Ascending aorta (tissue), 2 donors: ENCODE results near the gene FBXO3. TPM values are rescaled to one million over a fixed set of nuclear protein-coding genes. Genes with fewer than 3 reads are reported as not detected.
A peak's percentile ranks its signal among the peaks of the same experiment; 100 is the strongest.

Experiments used
- DNase-seq, 2 donors: peaks; one replicate each; pipeline ENCODE4 v3.0.0-alpha.2; 2019; ENCODE audit warnings: low spot score in 2 of 2
- H3K27ac ChIP-seq, 2 donors: fragments of 200-600 bp; sonication (generic); one replicate each; pipeline ENCODE4 v1.5.1; 2016 to 2017; ENCODE audit warnings: mild to moderate bottlenecking in 1 of 2
- H3K27me3 ChIP-seq: fragments of 200-600 bp; sonication (generic); one replicate; pipeline ENCODE4 v1.5.1; 2017
- H3K36me3 ChIP-seq, 2 donors: fragments of 200-600 bp; sonication (generic); one replicate each; pipeline ENCODE4 v1.5.1; 2016
- H3K4me1 ChIP-seq, 2 donors: fragments of 200-600 bp; sonication (generic); one replicate each; pipeline ENCODE4 v1.5.1; 2016 to 2017; ENCODE audit warnings: mild to moderate bottlenecking in 1 of 2
- H3K4me3 ChIP-seq, 2 donors: fragments of 200-600 bp; sonication (generic); one replicate each; pipeline ENCODE4 v1.5.1; 2016 to 2017; ENCODE audit warnings: mild to moderate bottlenecking in 1 of 2
- H3K9me3 ChIP-seq, 2 donors: fragments of 200-600 bp; sonication (generic); one replicate each; pipeline ENCODE4 v1.5.1; 2016
- intact Hi-C: fragments of 100-400 bp; cut with DNase I; formaldehyde crosslinking; loops from one replicate; pipeline ENCODE4 v1.15.1; 2023
- total RNA-seq: library from RNA; depleted of rRNA; stranded (reverse); fragments of >200 nt; gene quantifications from one replicate; pipeline ENCODE4 v1.1.0, GENCODE V29; 2016
- TF ChIP-seq, protein P1 (sequence below), 3 experiments: fragments of 200-600 bp in 2 of 3; fragments of 450-650 bp in 1 of 3; sonication (generic) in 2 of 3; IDR thresholded peaks; one replicate each; pipeline ENCODE4 v1.5.1; 2016 to 2019; ENCODE audit warnings: antibody characterized with exemption in 3 of 3, mild to moderate bottlenecking in 1 of 3, moderate library complexity in 1 of 3

The FBXO3 gene
- total RNA-seq, 1 donor from 2014 or later = 11.8 TPM

DNA sequence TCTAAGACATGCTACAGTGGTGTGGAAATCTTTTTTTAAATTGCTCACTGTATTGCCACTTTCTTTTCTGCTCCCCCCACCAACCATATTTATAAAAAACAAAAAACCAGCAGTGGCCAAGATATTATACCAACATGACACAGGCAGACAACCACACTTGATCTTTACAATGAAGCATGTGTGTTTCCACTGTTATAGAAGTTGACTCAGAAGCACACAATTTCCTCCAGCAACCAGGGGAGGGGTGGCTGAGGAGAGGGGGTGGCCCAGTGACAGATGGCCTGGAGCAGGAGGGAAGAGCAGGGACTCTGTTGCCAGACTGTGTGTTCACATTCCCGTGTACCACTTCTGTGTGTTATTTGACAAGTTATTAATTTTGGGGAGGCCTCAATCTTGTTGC, 52.9 kb downstream of the FBXO3 start:
- Histone ChIP-seq H3K27me3 (no peaks in the 10 kb centered on the region), H3K9me3 (no peaks in the 10 kb centered on the region), H3K36me3 (peaks cover 30 to 59% of the 10 kb centered on the region in 2 donors), H3K27ac (no peak overlapping the region), H3K4me3 (no peak overlapping the region), H3K4me1 (peaks cover 7 to 15% of the 10 kb centered on the region in 2 donors)
- TF ChIP-seq, protein P1, sequence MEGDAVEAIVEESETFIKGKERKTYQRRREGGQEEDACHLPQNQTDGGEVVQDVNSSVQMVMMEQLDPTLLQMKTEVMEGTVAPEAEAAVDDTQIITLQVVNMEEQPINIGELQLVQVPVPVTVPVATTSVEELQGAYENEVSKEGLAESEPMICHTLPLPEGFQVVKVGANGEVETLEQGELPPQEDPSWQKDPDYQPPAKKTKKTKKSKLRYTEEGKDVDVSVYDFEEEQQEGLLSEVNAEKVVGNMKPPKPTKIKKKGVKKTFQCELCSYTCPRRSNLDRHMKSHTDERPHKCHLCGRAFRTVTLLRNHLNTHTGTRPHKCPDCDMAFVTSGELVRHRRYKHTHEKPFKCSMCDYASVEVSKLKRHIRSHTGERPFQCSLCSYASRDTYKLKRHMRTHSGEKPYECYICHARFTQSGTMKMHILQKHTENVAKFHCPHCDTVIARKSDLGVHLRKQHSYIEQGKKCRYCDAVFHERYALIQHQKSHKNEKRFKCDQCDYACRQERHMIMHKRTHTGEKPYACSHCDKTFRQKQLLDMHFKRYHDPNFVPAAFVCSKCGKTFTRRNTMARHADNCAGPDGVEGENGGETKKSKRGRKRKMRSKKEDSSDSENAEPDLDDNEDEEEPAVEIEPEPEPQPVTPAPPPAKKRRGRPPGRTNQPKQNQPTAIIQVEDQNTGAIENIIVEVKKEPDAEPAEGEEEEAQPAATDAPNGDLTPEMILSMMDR (IDR thresholded peaks at IDR 0.05) = no peak
- no peak for DNase-seq
- intact Hi-C loops = no loop called here

DNA sequence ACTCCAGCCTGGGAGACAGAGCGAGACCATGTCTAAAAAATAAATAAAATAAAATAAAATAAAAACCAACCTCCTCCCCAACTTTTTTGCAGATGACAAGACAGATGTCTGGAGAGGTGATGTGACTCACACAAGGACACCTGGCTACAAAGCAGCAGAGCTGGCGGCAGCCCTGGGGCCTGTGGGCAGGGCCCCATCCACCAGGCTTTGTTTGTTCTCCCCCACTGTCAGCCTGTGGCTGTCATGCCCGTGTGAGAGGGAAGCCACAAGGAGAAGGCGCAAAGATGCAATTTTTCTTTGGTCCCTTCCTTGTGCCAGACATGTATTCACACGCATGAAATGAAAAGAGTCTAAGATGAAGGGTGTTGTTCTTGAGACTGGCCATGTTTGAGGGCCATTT, 54.7 kb downstream of the FBXO3 start:
- Histone ChIP-seq H3K27me3 (no peaks in the 10 kb centered on the region), H3K4me1 (peaks cover 6 to 12% of the 10 kb centered on the region in 2 donors), H3K36me3 (peaks cover 42 to 70% of the 10 kb centered on the region in 2 donors), H3K27ac (no peak overlapping the region), H3K4me3 (no peak overlapping the region), H3K9me3 (no peaks in the 10 kb centered on the region)
- TF ChIP-seq, protein P1 (IDR thresholded peaks at IDR 0.05) = no peak
- intact Hi-C loops = loop anchor here (5.0 kb wide), 1 partner anchor 892 kb away; the partner anchor contains the start of gene PRRG4
- no peak for DNase-seq

DNA sequence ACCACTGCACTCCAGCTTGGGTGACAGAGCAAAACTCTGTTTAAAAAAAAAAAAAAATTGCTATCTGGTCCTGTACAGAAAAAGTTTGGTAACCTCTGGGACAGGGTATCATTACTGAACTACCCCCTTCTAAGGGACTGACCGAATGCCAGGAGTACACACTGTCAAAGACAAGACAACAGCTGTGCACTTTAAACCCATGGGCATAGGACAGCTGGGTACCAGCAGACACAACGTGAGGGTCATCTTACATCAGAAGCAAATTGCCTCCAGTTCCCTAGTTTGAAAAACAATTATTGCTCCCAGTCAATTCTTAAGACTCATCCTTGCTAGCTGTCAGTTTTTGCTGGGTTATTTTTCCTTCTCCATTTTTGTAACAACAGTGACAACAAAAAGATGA, 55.9 kb downstream of the FBXO3 start:
- TF ChIP-seq, protein P1 (IDR thresholded peaks at IDR 0.05) = no peak
- Histone ChIP-seq H3K4me3 (no peak overlapping the region), H3K27me3 (no peaks in the 10 kb centered on the region), H3K4me1 (peaks cover 0 to 4% of the 10 kb centered on the region in 2 donors), H3K36me3 (peaks cover 48 to 79% of the 10 kb centered on the region in 2 donors), H3K27ac (no peak overlapping the region), H3K9me3 (no peaks in the 10 kb centered on the region)
- intact Hi-C loops = loop anchor here (5.0 kb wide), 1 partner anchor 891 kb away; the partner anchor contains the start of gene PRRG4
- DNase-seq = no peak

DNA sequence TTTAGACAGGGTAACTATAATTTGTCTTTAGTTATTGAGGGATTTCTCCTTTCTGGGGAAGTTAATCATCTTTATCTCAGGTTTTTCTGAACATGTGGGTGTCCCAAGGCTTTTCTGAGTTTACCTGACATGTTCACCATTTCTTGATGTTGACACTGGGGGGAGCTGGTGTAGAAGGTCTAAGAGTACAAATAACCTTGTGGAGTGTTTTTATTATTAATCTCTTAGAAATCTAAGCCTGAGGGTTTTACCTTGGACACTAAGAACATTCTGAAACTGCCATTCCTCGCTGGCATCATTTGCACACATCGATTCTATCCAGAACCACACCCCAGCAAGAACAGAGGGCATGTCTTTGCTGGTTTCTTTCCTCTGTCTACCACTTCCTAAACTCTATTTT, 58.1 kb downstream of the FBXO3 start:
- Histone ChIP-seq H3K27ac (no peak overlapping the region), H3K4me3 (no peak overlapping the region), H3K9me3 (no peaks in the 10 kb centered on the region), H3K27me3 (no peaks in the 10 kb centered on the region), H3K36me3 (peaks cover 63 to 88% of the 10 kb centered on the region in 2 donors), H3K4me1 (peaks cover 0 to 2% of the 10 kb centered on the region in 2 donors)
- DNase-seq = no peak
- intact Hi-C loops = loop anchor here (5.0 kb wide), 1 partner anchor 889 kb away; the partner anchor contains the start of gene PRRG4
- TF ChIP-seq, protein P1 (IDR thresholded peaks at IDR 0.05) = peak in 2 of 3 experiments; percentile 9 to 33

DNA sequence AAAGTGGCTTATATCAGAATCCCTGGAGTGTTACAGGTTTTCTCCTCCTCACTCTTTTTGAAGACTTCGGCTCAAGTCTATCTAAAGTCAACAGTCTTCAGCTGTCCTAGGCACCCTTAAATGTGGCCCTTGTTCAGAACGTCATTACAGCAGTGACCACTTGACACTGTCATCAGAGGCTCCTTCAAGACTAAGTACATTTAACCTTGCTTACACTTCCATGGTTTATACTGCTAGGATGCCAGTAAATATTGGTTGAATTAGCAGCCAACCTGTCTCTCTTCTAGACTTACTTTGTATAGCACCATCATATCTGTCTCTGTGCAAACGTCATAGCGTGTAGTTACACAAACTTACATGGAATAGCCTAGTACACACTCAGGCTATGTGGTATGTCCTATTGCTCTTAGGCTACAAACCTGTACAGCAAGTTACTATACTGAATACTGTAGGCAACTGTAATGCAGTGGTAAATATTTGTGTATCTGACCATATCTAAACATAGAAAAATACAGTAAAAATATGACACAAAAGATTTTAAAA, 60.4 kb downstream of the FBXO3 start:
- Histone ChIP-seq H3K4me3 (no peak overlapping the region), H3K4me1 (no peaks in the 10 kb centered on the region), H3K36me3 (peaks cover 62 to 79% of the 10 kb centered on the region in 2 donors), H3K27ac (no peak overlapping the region), H3K9me3 (no peaks in the 10 kb centered on the region), H3K27me3 (no peaks in the 10 kb centered on the region)
- TF ChIP-seq, protein P1 (IDR thresholded peaks at IDR 0.05) = no peak
- DNase-seq = no peak
- intact Hi-C loops = no loop called here
